OCI-M2 (cell line): ENCODE results near the gene AHSG.

Source experiments
- DNase-seq: peaks from one replicate; lab custom pipeline; 2025; ENCODE audit not compliant: unreplicated experiment; lab: John Stamatoyannopoulos, UW

The AHSG gene

DNA sequence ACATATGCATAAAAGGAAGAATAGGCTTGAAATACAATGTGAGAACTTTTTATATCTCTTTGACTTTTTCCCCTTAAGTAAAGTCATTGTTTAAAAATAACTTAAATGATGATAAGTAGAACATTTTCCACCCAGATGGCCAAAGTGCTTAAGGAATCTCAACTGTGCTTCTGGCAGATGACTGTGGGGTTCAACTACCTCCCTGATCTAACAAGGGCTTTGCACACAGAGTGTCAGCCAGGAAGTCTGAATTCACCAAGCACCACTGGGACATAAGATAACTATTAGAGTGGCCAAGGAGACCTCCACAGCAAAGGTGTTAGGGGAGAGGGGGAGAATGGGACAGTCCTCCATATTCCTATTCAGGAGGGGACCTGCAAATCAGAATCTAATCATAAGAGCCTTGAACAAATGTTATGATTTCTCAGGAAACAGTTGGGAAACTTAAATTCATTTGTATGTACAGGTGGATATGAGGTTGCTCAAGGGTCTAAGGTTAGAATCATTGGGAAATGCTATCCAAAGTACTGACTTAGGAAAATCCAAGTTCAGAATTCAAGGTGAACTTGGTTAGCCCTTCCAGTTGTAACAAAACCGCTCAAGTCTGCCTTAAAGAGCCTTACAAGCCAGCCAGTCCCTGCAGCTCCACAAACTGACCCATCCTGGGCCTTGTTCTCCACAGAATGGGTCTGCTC lies 27.1 kb downstream of the AHSG start, which contains the start of gene FETUB:
FETUB (plus strand) TSS at position 622 of the 695 bp plus-strand sequence; CDS start at position 684, 62 bp downstream.
- DNase-seq: no peak

DNA sequence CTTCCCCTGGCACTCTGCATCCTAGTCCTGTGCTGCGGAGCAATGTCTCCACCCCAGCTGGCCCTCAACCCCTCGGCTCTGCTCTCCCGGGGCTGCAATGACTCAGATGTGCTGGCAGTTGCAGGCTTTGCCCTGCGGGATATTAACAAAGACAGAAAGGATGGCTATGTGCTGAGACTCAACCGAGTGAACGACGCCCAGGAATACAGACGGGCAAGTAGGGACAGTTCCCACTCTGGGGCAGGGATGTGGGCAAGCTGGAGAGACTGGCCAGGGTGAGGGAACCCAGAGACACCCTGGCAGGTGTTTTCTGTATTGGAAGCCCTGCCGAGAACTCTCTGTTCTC lies 27.6 kb downstream of the AHSG start:
- DNase-seq: no peak

DNA sequence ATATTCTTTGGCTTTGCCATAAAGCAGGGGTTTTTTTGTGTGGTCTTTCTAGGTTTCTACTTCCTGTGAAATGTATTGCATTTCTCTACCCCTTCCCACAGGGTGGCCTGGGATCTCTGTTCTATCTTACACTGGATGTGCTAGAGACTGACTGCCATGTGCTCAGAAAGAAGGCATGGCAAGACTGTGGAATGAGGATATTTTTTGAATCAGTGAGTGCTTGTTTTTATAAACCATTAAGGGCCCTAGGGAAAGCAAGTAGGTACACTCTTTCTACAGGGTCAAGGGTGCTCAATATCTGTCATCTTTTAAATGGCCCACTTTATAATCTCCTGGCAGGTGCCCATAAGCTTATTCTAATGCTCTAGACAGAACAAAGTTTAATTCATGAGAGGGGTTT lies 28.1 kb downstream of the AHSG start:
- no peak for DNase-seq

GRCh38 chr3:186642014-186642413 lies 29.2 kb downstream of the AHSG start:
- no peak for DNase-seq

DNA sequence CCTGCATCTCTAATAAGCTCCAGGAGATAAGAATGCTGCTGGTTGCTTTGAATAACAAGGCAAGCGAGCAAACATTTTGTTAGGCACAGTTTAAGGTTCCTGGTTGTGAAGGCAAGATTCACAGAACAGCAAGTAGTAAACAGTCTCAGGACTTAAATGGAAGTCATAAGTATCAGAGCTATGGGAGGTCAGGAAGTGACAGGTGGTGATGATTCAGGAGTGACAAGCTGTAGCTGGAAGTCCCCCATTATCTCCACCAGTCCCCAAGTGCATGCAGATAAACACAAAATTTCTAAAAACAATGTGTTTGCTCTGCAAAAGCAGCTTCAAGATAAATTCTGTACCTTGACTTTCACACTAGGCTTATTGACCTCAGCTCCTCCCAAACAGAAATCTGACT lies 30.6 kb downstream of the AHSG start:
- DNase-seq: no peak

DNA sequence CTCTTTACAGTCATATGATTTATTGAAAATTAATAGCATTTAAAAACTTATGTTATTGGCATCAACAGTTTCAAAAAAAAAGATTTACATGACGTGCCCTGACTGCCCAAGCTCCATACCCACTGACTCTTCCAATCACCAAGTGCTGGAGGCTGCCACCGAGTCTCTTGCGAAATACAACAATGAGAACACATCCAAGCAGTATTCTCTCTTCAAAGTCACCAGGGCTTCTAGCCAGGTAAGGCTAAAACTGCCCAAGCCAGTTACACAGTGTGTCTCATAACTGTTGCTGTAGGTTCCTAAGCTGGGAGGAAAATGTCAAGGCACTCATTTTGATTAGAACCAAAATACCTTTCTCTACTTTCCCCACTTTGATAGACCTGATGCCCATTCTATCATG lies 31.8 kb downstream of the AHSG start:
- no peak for DNase-seq

DNA sequence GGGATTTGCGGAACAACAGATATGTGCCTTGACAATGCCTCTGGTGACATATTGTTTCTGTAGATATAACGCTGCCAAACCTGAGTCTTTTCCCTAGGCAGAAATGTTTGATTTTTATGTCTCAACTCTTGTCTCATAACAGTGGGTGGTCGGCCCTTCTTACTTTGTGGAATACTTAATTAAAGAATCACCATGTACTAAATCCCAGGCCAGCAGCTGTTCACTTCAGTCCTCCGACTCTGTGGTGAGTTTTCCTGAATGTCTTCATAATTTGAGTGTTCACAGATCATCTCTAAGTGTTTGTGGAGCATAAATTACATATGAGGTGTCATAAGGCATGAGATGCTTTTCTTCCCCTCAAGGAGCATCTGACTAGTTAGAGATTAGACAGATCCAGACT lies 33.2 kb downstream of the AHSG start:
- DNase-seq: no peak

GRCh38 chr3:186646841-186647240 lies 34.0 kb downstream of the AHSG start:
- no peak for DNase-seq

DNA sequence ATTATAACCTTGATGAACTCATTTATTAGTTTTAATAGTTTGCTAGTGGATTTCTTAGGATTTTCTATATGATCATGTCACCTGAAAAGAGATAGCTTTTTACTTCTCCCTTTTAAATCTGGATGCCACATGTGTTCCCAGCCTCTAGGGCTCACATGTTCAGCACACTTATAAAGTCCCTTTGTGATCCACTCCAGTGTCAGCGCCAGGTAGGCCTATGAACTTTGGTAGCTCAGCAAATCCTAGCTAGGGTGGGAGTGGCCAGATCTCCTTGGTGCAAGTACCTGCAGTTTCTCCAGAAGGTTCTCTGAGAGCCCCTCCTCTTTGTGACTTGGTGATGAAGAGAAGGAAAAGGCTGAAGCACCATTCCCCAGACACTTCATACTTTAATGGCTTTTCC lies 36.0 kb downstream of the AHSG start:
- no peak for DNase-seq

DNA sequence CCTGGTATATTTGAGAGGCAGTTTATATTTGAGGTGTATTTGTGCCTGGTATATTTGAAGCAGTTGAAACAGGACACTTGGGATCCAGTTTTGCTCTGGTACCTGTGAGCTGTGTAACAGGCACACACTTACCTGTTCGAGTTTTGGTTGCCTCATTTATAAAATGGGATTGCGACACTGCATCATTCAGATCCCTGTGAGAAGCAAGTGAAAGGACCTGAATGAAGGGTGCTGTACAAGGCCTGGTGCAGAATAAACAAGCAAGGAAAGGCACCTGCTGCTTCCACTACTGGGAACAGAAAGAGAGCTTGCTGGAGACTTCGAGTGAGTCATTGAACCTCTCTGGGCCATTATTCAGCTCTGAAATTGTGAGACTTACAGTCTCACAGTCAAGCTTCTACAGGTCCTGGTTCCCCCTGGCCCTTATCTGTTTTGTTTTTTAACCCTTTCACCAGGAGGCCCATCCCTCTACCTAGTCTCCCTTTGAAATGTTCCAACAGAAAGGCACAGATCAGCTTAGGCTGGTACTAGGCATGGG lies 38.9 kb downstream of the AHSG start:
- DNase-seq: no peak

- DNase-seq: no peak
These were observed 40.3 kb downstream of the AHSG start for GRCh38 chr3:186653080-186653707.

DNA sequence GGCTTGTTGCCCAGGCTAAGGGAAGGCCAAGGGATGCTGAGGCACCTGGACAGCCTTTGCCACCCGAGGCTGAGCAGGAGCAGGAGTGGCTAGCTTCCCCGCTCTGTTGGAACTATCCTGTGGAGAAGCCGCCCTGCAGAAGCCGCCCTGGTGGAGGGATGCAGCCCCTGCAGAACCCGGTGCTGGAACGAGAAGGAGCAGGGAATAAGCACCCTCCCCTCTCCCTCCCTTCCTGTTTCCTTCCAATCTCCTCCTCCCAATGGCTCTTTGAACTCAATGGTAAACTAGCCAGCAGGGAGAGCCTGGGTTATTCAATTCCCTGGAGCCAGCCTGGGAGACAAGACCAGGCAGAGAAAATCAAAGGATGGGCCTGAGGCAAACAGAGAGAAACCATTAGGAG lies 41.1 kb downstream of the AHSG start:
- no peak for DNase-seq

DNA sequence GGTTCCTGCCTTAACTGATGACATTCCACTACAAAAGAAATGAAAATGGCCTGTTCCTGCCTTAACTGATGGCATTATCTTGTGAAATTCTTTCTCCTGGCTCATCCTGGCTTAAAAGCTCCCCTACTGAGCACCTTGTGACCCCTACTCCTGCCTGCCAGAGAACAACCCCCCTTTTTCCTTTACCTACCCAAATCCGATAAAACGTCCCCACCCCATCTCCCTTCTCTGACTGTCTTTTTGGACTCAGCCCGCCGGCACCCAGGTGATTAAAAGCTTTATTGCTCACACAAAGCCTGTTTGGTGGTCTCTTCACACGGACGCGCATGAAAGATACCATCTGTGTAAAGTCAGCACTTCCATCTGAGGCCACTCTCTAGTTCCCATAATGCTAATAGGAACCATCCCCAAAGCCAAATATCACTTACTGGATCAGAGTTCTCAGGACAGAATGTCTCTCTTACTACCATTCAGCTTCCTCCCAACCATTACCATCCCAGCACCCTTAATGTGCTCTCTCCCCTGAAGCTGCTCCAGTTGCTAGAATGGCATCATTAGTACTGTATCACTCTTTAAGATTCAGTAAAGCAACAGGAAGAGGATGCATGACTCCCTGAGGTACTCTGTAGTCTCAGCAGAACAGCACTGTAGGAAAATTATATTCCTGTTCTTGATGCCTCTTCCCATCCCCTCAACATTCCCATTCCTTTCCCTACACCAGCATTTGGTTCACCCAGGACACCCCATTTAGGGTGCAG lies 50.7 kb downstream of the AHSG start:
- no peak for DNase-seq

DNA sequence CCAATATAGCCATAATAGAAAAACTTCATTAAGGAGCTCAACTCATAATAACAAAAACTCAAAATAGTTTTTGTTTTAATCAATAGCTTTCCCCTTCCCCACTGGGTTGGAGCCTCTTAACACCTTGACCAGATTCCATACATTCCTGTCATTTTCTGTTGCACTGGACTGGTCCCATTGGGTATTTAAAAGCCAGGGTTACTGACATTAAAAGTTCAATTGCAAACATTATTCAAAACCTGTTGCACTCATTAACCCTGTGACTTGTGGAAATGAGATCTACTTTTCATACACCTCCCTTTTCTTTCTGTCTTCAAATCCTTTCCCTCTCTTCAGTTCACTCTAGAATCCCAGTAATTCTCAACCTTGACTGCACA lies 51.2 kb downstream of the AHSG start:
- DNase-seq: no peak

DNA sequence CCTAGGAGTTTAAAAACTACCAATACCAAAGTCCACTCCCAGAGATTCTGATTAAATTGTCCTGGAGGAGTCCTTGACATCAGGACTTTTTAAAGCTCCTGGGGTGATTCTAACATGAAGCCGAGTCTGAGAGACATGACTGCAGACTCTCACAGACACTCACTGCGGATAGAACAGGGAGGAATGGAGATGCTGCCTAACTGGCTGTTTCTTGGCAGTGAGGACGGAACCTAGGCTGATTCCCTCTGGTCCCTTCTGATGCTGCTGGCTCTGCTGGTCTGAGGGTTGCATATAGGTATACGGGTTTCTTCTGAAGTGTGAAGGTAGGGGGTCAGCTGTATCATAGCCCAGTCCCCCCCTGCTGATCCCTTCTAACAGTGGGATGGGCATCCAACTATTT lies 51.6 kb downstream of the AHSG start:
- no peak for DNase-seq

- DNase-seq: no peak
These were observed 52.8 kb downstream of the AHSG start, which contains the start of gene HRG for GRCh38 chr3:186665625-186666188. TSS of gene HRG (plus strand) at chr3:186666014. CDS start at chr3:186666032, 18 bp downstream.

DNA sequence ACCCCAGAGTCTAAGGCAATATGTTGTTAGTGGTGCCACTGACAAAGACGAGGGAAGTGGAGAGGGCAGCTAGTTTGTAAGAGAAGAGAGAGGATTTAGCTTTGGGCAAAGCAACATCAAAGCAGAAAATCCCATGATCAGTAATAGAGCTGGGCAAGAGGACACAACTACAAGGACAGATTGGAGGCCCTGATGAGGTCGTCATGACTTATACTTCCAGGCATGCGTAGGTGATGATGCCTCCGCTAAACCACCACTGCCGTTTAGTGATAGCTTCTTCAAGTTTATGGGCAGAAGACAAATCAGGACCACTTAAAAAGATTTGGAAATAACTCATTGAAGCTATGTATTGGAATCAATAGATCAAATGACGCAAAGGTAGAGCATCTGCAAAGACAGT lies 55.6 kb downstream of the AHSG start:
- DNase-seq: no peak

DNA sequence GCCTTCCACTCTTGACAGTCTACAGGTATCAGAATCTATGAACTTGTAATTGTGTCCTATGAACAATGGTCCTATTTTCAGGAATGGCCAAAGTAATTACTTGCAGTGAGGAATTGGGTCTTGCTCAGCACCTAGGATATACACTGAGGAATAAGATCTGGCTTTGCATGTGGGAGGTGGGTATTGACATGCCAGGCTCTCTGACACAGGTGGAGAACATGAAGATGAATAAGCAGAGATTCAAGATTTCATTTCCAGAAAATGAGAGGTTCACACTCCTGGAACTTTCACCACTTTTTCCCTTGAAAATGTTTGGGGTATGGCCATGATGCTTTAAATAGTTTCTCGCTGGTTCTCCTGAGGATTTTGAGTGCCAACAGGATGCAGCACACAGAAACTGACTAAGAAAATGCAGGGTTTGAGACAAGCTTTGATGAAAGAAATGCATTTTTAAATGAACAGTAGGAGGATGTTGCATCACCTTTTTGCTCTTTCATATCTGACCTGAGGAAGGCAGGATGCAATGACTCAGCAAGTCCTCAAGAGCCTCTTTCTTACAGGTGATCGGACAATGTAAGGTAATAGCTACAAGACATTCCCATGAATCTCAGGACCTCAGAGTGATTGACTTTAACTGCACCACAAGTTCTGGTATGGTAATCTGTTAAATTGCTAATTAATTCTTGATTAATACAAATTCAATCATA lies 56.7 kb downstream of the AHSG start:
- no peak for DNase-seq

GRCh38 chr3:186670155-186670554 lies 57.3 kb downstream of the AHSG start:
- no peak for DNase-seq
